ENCODE results near the gene RNF169. TPM values are rescaled to one million over a fixed set of nuclear protein-coding genes. Genes with fewer than 3 reads are reported as not detected.

RNF169 gene
- total and polyA plus RNA-seq, 2 experiments from 2014 or later, result 0.78 to 16.5 TPM

GRCh38 chr11:74816664-74817063, 68.0 kb downstream of the RNF169 start:
- peaks cover 7% of the 10 kb centered on the region for H4K20me1 ChIP-seq (replicated peaks; ENCODE audit: insufficient read depth)
- no peaks in the 10 kb centered on the region for H3K27me3 Mint-ChIP-seq (ENCODE audit: insufficient read depth, low read depth, poor library complexity)
- H3K27ac ChIP-seq (ENCODE audit: low read depth), result no peak overlapping the region; the same call in 1 of the 2 replicates
- ATAC-seq, result no peak
- no peak overlapping the region for H3K4me3 Mint-ChIP-seq
- H3K4me1 ChIP-seq (ENCODE audit: insufficient read depth), result no peaks in the 10 kb centered on the region; the same call in 1 of the 2 replicates
- no peaks in the 10 kb centered on the region for H3F3A ChIP-seq (replicated peaks; ENCODE audit: low read depth)
- no peak overlapping the region for H2AFZ ChIP-seq
- DNase-seq (ENCODE audit: low spot score), result no peak
- no peak overlapping the region for H3K4me2 ChIP-seq
- H3K4me3 ChIP-seq, result no peak overlapping the region
- H3K36me3 Mint-ChIP-seq (ENCODE audit: low read depth), result no peaks in the 10 kb centered on the region; the same call in 1 of the 3 replicates
- 0 out of 2 replicates have a peak, but pooled peaks cover 6% of the 10 kb centered on the region for H3K36me3 ChIP-seq (ENCODE audit: insufficient read depth)
- H3K4me1 Mint-ChIP-seq, result no peaks in the 10 kb centered on the region
- no peak for TF ChIP-seq POLR2AphosphoS5 (IDR thresholded peaks at IDR 0.05; ENCODE audit: low read depth)
- no peaks in the 10 kb centered on the region for H3K9me3 Mint-ChIP-seq
- no peaks in the 10 kb centered on the region for H3K79me2 ChIP-seq (replicated peaks; ENCODE audit: insufficient read depth)
- H3K27ac Mint-ChIP-seq, result no peak overlapping the region
- no peaks in the 10 kb centered on the region for H3K9me2 ChIP-seq (ENCODE audit: insufficient read depth)
- H3K27me3 ChIP-seq (ENCODE audit: insufficient read depth), result no peaks in the 10 kb centered on the region

- Mint-ChIP-seq H3K27ac (no peak overlapping the region), H3K4me1 (no peaks in the 10 kb centered on the region), H3K9me3 (peaks cover under 1% of the 10 kb centered on the region; the same call in 1 of the 3 replicates), H3K4me3 (no peak overlapping the region), H3K27me3 (ENCODE audit: insufficient read depth, low read depth, poor library complexity) (no peaks in the 10 kb centered on the region), H3K36me3 (ENCODE audit: low read depth) (peaks cover 3% of the 10 kb centered on the region)
- H3K27me3 ChIP-seq (ENCODE audit: insufficient read depth), result no peaks in the 10 kb centered on the region
- H3F3A ChIP-seq (replicated peaks; ENCODE audit: low read depth), result no peaks in the 10 kb centered on the region
- peaks cover 7% of the 10 kb centered on the region for H4K20me1 ChIP-seq (replicated peaks; ENCODE audit: insufficient read depth)
- H3K9me2 ChIP-seq (ENCODE audit: insufficient read depth), result no peaks in the 10 kb centered on the region
- DNase-seq (ENCODE audit: low spot score) (no peak), ATAC-seq (no peak)
- H2AFZ ChIP-seq, result no peak overlapping the region
- H3K4me2 ChIP-seq, result no peak overlapping the region
- no peaks in the 10 kb centered on the region for H3K79me2 ChIP-seq (replicated peaks; ENCODE audit: insufficient read depth)
- no peak overlapping the region for H3K4me3 ChIP-seq
- no peaks in the 10 kb centered on the region; the same call in 1 of the 2 replicates for H3K4me1 ChIP-seq (ENCODE audit: insufficient read depth)
- H3K36me3 ChIP-seq (ENCODE audit: insufficient read depth), result 0 out of 2 replicates have a peak, but pooled peaks cover 6% of the 10 kb centered on the region
- H3K27ac ChIP-seq (ENCODE audit: low read depth), result no peak overlapping the region
- no peak for TF ChIP-seq POLR2AphosphoS5 (IDR thresholded peaks at IDR 0.05; ENCODE audit: low read depth)
- no peak for TF ChIP-seq CREB1 (CRISPR knock-in tag; IDR thresholded peaks at IDR 0.05; ENCODE audit: low read depth)
- TF ChIP-seq ETS1 (IDR thresholded peaks at IDR 0.05), result no peak
- TF ChIP-seq EZH2phosphoT487 (IDR thresholded peaks at IDR 0.05; ENCODE audit: unreplicated experiment), result no peak
- TF ChIP-seq JUNB (IDR thresholded peaks at IDR 0.05; ENCODE audit: unreplicated experiment), result no peak
- TF ChIP-seq EZH2 (IDR thresholded peaks at IDR 0.05; ENCODE audit: low read depth, unreplicated experiment), result no peak
- TF ChIP-seq ZNF462 (CRISPR knock-in tag; IDR thresholded peaks at IDR 0.05), result no peak
- TF ChIP-seq ZNF114 (CRISPR knock-in tag; IDR thresholded peaks at IDR 0.05), result no peak
- TF ChIP-seq STAT1 (IDR thresholded peaks at IDR 0.05; ENCODE audit: unreplicated experiment), result no peak
- TF ChIP-seq NANOG (IDR thresholded peaks at IDR 0.05; ENCODE audit: borderline replicate concordance), result no peak
- TF ChIP-seq CTCF (conservative IDR thresholded peaks at IDR 0.05; ENCODE audit: low read depth in 2 of 2), result no peak
- no peak for TF ChIP-seq ZNF331 (CRISPR knock-in tag; IDR thresholded peaks at IDR 0.05; ENCODE audit: low read depth)
Measured at GRCh38 chr11:74818283-74818946, 69.8 kb downstream of the RNF169 start.

All from GM23338 (cell line).